HG03060 (cell line): ENCODE data around the gene RBM20.
"Not testable (repeated sequence)": the region's sequence is repeated elsewhere in the genome, so short reads cannot be mapped to it uniquely, and the experiment has no call there.

Source experiments
- ATAC-seq: cut with Tn5 transposase; IDR thresholded peaks from one replicate; pipeline ENCODE4 v1.9.1; 2021; ENCODE audit warnings: low read depth, moderate number of reproducible peaks; ENCODE audit not compliant: unreplicated experiment

RBM20 gene

DNA sequence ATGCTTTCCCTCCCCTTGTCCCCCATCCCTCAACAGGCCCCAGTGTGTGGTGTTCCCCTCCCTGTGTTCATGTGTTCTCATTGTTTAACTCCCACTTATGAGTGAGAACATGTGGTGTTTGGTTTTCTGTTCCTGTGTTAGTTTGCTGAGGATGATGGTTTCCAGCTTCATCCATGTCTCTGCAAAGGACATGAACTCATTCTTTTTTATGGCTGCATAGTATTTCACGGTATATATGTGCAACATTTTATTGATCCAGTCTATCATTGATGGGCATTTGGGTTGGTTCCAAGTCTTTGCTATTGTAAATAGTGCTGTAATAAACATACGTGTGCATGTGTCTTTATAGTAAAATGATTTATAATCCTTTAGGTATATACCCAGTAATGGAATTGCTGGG, 83.6 kb downstream of the RBM20 start:
- ATAC-seq, result not testable (repeated sequence)

DNA sequence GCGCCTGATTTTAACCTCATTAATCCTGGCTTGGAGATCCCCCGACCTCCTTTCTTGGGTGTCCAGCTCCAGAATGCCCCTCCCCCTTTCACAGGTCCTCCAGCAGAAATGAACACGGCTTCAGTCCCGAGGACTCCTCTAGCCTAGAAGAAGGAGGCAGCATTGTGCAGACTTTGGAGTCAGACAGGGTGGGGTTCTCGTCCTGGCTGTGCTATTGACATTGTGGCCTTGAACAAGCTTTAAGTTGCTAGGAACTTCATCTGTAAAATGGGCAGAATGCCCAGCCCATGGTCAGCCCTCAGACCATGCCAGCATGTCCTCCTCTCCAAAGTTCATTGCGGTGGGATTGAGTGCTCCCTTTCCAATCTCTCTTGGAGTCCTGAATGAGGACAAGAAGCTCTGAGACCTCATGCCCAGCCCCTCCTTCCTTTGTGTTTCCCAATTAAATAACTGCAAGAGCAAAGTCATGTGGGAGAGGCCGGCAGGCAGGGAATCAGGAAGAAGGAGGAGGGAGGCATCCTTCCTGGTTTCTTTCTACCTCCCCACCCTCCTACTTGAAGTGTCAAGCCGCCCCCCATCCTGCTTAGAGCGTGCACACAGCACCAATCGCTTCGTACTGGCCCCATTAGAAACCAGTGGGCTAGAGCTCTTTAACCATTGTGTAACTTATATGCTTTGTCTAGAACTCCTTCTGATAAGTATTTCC, 86.4 kb downstream of the RBM20 start:
- no peak for ATAC-seq

DNA sequence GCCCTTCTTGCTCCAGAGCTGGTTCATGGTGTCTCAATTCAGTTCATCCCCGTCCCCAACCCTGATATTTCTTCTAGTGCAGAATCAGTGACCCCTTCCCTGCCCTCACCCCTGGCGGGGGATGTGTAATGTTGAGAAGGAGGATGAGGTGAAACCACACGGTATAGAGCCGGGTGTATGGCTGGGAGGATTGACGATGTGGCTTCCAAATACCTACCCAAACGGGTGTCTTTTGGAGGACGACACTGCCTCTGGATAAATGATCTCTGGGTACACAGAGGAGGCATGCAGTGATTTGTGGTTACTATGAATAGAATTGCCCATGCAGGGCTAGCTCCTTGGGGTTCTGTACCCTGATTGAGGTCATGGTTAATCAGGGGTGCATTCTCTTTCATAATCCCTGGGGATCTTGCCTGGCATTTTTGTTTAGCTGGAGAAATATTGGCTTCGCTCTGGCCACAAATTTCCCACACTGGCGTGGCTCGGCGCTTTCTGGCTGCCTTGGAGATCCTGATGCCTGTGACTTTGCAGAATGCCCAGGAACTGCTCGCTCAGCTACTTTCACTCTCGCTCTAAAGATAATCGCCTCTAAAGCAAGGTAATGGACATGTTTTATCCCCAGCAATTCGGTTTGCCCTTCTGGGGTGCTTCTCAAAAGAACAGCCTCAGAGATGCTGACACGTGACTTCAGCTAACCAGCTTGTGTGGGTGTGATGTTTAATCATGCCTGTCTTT, 89.2 kb downstream of the RBM20 start:
- no peak for ATAC-seq

DNA sequence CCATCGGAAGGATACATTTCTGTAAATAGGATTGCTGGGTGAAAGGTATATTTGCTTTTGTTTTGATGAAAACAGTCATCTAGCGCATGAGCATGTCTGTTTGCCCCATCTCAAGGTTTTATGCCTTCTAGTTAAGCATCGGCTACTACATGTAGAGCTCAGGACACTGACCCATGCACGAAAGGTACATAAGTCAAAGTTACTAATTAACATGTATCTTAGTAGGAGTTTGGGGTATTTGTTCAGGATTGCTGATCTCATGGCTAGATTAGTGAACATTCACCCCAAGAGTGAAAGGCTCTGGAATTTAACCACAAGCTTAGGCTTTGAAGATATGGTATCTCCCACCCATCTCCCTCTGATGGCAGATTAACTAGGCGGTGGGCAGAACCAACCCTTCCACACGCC, 91.5 kb downstream of the RBM20 start:
- no peak for ATAC-seq

DNA sequence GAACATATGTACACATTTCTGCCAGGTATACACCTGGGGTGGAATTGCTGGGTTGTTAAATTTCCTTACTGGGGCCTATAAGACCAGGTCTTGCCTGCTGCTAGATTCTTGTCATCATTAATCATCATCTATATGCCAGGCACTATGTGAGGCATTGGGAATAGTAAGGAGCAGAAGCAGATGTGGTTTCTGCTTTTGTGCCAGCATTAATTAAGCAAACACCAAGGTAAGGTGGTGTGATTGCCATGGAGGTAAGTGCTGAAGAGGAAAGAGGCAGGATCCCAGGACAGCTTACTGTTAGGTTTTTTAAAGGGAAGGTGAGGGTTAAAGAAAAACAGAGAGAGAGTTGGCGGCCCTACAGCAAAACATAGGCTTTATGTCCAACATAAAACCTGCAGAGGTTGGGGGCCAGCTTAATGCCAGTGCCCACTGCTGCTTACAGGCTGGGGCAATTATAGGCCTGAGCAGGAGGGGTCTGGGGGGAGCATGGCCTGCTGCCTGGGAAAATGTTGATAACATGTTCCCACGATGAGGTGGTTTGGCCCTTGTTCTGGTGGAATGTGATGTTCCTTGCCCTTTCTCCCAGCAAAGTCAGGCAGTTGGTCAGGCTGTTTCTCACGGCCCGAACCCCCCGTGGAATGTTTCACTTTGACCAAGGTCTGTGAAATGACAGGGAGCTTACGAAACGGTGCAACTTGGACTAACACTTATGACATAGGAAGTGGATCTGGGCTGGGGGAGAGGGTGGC, 93.9 kb downstream of the RBM20 start:
- ATAC-seq, result no peak

DNA sequence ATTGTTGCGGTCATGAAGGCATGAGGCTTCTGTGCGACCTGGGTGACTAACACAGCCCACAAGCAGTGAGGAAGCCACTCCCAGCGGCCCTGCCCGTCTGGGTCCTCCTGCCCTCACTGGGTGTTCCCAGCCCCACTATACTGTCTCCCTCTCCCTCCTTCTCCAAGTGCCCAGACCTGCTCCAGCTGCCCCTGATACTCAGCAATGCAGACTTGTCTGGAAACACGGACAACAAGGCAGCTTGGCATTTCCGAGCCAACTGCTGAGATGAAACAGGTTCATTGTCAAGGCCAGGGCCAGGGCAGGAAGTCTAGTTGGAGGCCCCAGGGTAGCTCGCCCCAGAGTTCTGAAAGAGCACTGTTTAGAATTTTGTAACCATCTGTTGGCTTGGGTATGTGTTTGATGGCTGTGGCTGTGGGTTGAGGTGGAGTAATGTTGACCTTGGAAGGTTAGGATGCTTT, 95.7 kb downstream of the RBM20 start:
- ATAC-seq, result no peak

DNA sequence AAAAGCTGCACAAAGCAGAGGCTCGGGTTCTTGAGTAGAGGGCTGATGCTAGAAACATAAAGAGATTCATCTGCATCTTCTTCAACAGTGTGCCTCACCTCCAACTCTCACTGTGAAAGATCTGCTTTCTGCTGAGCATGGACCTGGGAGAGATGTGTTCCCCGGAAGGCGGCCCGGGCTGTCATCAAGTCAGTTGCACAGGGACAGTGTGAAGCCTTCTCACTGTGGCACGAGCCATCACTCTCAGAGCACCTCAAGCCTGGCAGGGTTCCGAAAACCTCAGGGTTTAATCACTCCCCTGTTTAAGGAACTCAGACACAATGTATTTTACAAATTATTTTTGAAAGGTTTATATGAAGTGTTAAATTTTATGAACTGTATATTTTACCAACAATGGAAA, 98.7 kb downstream of the RBM20 start:
- ATAC-seq, result no peak

DNA sequence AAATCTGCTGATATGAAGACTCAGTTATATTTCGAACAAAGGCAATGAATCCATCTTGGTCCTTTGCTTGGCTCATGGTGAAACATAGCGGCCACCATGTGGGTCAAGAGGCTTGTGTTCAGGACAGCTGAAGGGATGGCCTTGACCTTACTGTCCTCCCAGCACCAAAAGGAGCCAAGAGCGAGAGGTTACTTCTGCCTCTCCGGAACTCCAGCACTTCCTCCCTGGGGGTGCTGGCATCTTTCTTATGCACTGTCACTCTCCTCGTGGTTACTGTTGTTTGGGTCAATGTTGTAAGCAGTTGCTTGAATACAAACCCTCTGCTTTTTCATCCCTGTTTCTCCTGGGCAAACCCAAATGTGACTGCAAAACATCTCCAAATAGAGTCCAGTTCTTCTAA, 100.6 kb downstream of the RBM20 start:
- ATAC-seq, result no peak

DNA sequence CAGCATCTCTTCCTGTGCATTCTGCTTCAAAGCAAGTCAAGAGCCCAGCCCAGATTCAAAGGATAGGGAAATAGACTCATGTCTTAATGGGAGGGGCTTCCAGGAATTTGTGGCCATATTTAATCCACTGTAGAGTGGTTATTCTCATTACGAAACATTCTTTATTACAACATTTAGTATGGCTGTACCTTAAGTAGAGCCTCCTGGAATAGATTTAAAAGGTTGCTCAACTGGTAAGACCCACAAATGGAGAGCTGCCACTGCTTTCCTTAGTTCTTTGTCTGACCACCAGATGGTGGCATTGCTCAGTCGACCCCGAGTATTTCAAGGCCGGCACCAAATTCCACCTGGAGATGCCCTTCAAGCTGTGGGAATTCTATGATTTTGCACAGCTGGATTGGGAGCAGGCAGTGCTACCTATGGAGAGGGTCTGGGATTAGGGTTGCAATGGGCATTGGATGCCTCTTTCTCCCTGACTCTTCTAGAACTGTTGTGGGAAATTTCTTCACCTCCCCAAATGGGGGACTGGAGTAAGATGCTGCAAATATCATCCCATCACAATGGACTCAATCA, 102.2 kb downstream of the RBM20 start:
- ATAC-seq, result no peak

DNA sequence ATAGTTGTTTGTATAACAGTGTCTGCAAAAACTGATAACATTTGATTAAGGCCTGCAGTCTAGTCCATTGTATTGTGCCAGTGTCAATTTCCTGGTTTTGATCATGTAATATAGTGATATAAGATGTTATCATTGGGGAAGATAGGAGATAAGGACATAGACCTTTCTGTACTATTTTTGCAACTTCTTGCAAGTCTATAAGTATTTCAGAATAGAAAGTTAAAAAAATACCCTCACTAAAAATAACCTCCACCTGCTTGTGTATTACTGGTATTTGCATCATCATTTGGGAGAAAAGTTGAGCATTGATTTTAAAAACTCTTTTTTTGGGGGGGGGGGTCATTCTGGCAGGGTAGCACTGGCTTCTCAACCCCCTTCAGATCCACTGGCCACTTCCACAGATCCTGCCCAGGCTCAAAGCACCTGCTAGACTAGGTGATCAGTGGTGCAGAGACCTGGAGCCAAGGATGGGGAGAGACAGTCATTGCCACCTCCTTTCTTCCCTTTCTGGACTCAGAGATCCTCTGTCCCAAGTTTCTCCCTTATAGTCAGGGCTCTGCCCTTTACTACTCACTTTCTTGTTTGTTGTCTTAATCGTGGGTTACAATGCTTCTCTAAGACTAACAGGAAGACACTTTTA, 103.0 kb downstream of the RBM20 start:
- ATAC-seq, result no peak

DNA sequence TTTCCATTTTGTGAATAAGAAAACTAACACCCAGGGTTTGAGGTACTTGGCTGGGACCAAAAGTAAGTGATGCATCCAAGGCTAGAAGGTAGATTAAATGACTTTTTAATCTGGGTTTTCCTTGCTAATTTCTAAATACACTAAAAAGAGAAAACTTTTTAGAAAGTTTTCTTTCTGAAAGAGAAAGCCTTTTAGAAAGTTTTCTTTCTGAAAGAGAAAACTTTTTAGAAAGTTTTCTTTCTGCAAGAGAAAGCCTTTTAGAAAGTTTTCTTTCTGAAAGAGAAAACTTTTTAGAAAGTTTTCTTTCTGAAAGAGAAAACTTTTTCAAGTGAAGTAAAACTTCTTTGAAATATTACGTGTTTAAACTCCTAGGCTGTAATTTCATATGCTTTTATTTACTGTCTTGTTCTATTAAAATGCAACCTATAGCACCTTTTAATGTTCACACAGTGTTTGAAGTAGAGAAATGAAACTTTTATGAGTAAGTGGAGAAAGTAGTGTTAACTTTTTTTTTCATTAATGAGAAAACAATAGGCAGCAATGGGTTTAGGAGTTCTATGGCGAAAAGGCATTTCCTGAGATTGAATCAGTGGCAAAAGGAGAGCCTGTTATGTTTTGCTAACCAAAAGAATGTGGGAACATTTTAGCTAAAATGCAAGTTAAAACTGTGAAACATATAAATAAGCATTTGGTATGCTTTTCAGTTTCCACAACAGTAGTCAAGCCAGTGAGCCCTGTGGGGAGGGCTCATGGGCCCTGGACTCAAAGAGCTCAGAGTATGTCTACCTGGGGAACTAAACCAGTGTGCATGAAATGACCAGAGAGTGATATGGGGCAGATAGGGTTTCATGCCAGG, 103.7 kb downstream of the RBM20 start:
- no peak for ATAC-seq

DNA sequence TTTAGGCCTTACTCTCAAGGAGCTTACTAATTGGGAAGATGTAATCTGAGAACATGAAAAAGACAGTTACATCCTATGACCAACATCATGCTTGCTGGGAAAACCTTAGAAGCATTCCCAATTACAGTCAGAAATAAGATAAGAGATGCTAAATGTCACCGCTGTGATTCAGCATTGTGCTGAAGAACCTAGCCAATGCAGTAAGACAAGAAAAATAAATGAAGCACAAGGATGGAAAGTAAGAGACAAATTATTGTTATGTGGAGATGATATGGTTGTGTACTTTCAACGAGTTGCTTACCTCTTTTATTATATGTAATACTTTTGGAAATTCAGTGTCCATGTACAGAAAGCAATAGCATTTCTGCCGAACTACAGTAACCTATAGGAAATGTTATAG, 104.8 kb downstream of the RBM20 start:
- no peak for ATAC-seq

DNA sequence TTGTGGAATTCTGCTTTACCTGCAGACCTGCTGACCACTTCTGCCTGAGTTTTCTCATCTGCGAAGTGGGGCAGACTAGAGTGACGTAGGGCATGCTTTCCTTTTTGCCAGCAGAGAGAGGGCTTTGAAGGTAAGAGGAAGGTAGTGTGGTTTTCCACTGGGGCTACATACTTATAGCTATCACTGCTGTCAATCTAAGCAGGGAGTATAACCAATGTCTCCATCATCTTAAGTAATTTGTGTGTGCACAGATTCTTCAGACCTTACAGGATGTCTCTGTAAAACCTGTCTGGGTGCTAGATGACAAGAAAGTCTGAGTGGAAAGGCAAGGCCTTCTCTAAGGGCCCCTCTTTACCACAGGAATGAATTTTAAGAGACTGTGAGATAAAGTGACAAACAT, 106.8 kb downstream of the RBM20 start:
- ATAC-seq, result no peak

DNA sequence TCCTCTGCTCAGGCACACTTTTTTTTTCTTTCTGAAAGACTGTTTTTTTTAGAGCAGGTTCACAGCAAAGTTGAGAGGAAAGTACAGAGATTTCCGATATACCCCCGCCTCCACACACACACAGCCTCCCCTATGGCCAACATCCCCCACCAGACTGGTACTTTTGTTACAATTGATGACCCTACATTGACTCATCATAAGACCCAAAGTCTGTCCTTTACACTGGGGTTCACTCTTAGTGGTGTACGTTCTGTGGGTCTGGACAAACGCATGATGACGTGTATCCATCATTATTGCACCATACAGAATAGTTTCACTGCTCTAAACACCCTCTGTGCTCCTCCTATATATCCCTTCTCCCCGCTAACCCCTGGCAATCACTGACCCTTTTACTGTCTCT, 107.7 kb downstream of the RBM20 start:
- no peak for ATAC-seq

DNA sequence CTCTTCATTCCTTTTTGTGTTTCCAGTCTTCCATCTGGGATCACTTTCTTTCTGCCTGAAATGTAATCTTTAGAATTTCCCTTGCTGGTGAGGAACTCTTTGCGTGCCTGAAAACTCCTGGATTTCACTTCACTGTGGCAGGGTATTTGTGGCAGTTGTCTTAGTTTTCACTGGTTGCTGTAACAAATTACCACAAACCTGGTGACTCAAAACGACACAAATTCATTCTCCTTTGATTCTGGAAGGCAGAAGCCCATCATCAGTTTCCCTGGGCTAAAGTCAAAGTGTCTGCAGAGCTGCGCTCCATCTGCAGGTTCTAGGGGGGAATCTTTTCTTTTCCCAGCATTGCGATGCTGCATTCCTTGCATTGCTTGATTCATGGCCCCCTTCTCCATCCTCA, 109.3 kb downstream of the RBM20 start:
- no peak for ATAC-seq

DNA sequence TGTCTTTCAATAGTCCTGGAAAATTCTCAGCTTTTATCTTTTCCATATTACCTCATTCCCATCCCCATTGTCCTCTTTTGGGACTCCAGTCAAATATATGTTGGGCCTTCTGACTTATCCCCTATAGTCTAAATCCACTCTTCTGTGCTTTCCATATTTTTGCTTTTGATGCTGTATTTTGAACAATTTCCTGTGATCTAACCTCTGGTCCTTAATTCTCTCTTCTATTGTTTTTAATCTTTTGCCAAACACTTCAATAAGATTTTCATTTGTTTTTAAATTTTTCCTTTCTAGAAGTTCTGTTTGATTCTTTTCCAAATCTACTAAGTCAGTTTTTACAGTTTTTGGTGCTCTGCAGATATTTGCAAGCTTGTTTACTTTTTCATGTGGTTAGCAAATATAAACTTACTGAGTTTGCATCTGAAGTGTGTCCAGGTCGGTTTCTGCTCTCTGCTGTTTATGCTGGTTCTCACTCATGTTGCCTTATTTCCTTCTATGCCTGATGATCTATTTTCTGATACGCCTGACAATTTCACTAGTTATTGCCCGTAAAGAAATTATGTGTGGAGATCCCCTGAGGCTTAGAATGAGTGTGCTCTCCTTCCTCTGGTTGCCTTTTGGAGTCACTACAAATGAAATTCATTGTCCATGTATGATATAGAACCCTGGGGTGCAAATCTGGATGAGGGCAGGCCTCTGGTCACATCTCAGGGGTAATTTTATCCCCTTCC, 110.4 kb downstream of the RBM20 start:
- ATAC-seq, result no peak

DNA sequence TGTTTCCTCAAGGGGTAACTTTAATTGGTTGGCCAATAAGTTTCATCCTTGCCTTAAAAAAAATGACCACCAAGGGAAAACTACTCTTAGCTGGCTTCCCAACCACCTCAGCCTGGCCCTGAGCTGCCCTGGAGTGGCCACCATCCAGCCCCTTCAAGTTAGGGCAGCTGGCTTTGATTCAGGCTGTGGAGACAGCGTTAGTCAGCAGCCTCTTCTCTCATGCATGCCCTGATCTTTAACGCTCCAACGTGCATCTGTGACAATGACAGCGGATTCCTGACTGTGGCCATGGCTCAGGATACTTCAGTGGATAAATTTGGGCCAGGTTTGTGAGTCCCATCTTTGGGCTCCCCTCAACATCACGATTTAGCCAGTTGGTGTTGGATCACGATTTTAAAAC, 111.6 kb downstream of the RBM20 start:
- ATAC-seq, result no peak

DNA sequence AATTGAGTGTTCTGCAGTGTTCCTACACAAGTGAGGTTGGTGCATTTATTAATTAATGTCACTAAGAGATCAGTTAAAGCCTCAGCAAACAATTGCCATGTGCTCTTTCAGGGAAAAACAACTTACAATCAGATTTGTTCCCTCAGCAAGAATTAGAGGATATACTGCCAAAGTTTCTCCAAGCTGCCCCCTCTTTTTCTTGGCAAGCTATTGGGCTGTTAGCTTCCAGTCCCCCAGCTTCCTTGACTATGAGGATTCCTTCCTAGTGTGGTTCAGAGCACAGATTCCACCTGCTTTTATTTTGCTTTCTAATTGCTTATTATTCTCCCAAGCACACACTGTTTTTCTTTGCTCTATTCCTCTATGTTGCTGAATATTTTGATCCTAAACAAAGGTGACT, 112.7 kb downstream of the RBM20 start:
- no peak for ATAC-seq

DNA sequence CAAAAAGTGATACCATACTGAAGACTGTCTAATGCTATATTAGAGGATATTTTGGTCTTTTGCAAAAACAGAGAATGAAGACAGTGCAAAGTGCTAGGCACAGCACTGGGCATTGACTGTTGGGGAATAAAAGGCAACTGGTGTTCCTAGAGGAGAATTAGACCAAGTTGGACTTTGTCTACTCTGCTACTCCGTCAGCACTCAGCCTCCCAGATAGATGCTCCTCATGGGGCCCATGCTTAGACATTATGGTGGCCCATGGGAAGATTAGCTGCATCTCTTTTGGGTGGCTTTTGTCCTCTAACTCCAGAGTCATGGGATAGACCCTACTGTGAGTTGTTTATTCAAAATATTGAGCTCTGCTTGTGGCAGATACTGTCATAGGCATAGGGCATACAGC, 113.5 kb downstream of the RBM20 start:
- ATAC-seq, result no peak
